ENCODE results near the gene TEAD2.

DNA sequence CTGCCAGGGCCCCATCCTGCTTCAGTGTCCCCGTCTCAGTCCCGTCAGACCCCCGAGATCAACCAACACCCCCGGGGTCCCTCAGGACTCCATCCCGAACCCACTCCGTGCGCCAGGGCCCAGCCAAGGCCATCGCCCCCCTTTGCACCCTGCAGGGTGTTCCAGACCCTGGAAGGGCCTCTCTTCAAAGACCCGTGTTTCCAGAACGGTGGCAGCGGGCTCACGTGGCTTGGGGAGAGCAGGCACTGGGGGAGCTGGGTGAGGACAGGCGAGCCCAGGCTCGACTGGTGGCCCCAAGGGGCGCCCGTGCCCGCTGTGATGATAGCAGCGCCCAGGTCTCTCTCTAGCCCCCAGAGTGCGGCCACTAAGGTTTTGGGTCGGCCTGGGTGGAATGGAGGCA lies 27.2 kb upstream of the TEAD2 start:
- TF ChIP-seq, protein P1, sequence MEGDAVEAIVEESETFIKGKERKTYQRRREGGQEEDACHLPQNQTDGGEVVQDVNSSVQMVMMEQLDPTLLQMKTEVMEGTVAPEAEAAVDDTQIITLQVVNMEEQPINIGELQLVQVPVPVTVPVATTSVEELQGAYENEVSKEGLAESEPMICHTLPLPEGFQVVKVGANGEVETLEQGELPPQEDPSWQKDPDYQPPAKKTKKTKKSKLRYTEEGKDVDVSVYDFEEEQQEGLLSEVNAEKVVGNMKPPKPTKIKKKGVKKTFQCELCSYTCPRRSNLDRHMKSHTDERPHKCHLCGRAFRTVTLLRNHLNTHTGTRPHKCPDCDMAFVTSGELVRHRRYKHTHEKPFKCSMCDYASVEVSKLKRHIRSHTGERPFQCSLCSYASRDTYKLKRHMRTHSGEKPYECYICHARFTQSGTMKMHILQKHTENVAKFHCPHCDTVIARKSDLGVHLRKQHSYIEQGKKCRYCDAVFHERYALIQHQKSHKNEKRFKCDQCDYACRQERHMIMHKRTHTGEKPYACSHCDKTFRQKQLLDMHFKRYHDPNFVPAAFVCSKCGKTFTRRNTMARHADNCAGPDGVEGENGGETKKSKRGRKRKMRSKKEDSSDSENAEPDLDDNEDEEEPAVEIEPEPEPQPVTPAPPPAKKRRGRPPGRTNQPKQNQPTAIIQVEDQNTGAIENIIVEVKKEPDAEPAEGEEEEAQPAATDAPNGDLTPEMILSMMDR (conservative IDR thresholded peaks at IDR 0.05; ENCODE audit: low read depth, low read length): no peak
- no peak for TF ChIP-seq EZH2 (IDR thresholded peaks at IDR 0.05; ENCODE audit: borderline replicate concordance, low read depth, low read length, poor library complexity, severe bottlenecking)
